ENCODE data around the gene COLGALT1. TPM values are rescaled to one million over a fixed set of nuclear protein-coding genes. Genes with fewer than 3 reads are reported as not detected.
"Not testable (repeated sequence)": the region's sequence is repeated elsewhere in the genome, so short reads cannot be mapped to it uniquely, and the experiment has no call there.

COLGALT1 gene
- total RNA-seq, result 10 to 100 TPM; 52.2 to 65.2 TPM

- Mint-ChIP-seq H3K4me1 (peaks cover 12% of the 10 kb centered on the region), H3K27ac (peak within 1 kb of the TSS; percentile 77), H3K36me3 (peaks cover 6% of the 10 kb centered on the region), H3K9me3 (ENCODE audit: low read depth) (no peaks in the 10 kb centered on the region), H3K27me3 (no peaks in the 10 kb centered on the region), H3K4me3 (peak within 1 kb of the TSS; percentile 78)
- CTCF ChIA-PET, result interaction anchor here (1.0 to 2.8 kb wide), 3 partner anchors 42 to 59 kb away, joined by 3 to 12 read pairs (median 4); no protein-coding TSS in a partner anchor
- ATAC-seq (peak; percentile 97), DNase-seq (peak; percentile 99)
These were observed at the start of gene COLGALT1 for GRCh38 chr19:17555480-17555928. Gene COLGALT1 (plus strand): TSS chr19:17555649. CDS start chr19:17555714, 65 bp downstream.

GRCh38 chr19:17506745-17507144 is 48.7 kb upstream of the COLGALT1 start:
- Mint-ChIP-seq H3K27ac (no peak overlapping the region), H3K36me3 (peaks cover 17% of the 10 kb centered on the region), H3K4me3 (no peak overlapping the region), H3K4me1 (peaks cover 23% of the 10 kb centered on the region), H3K9me3 (ENCODE audit: low read depth) (no peaks in the 10 kb centered on the region), H3K27me3 (no peaks in the 10 kb centered on the region)
- ATAC-seq (no peak), DNase-seq (no peak)
- CTCF ChIA-PET, result interaction anchor here (8.9 kb wide), 1 partner anchor 11 kb away, joined by 84 read pairs; no protein-coding TSS in a partner anchor

- CTCF ChIA-PET, result interaction anchor here (1.0 to 8.9 kb wide), 2 partner anchors 13 to 295 kb away, joined by 3 to 84 read pairs; no protein-coding TSS in a partner anchor
- not testable (repeated sequence) for DNase-seq; H3K4me3 Mint-ChIP-seq; H3K9me3 Mint-ChIP-seq (ENCODE audit: low read depth); ATAC-seq; H3K27me3 Mint-ChIP-seq
- peaks cover 17% of the 10 kb centered on the region for H3K36me3 Mint-ChIP-seq
- H3K4me1 Mint-ChIP-seq, result peaks cover 32% of the 10 kb centered on the region
- H3K27ac Mint-ChIP-seq, result peak overlapping the region; percentile 33
These were observed 46.9 kb upstream of the COLGALT1 start for GRCh38 chr19:17508558-17508933.

- Mint-ChIP-seq H3K27ac (peak overlapping the region; percentile 96), H3K27me3 (no peaks in the 10 kb centered on the region)
These were observed 45.0 kb upstream of the COLGALT1 start for GRCh38 chr19:17510220-17510993.

GRCh38 chr19:17511724-17512573 is 43.5 kb upstream of the COLGALT1 start:
- DNase-seq (peak; percentile 95), ATAC-seq (peak; percentile 76)
- Mint-ChIP-seq H3K36me3 (peaks cover 28% of the 10 kb centered on the region), H3K9me3 (ENCODE audit: low read depth) (no peaks in the 10 kb centered on the region), H3K4me1 (peaks cover 39% of the 10 kb centered on the region), H3K27ac (peak overlapping the region; percentile 96), H3K27me3 (no peaks in the 10 kb centered on the region), H3K4me3 (peak overlapping the region; percentile 95)
- CTCF ChIA-PET, result interaction anchor here (0.9 to 8.9 kb wide), 10 partner anchors 10 to 92 kb away, joined by 3 to 84 read pairs (median 4); partner anchors contain the start of genes MVB12A and TMEM221

More at GRCh38 chr19:17510220-17510993, 45.0 kb upstream of the COLGALT1 start:
- H3K4me3 Mint-ChIP-seq, result peak overlapping the region; percentile 95
- ATAC-seq (no peak), DNase-seq (no peak)
- H3K9me3 Mint-ChIP-seq (ENCODE audit: low read depth), result no peaks in the 10 kb centered on the region
- H3K36me3 Mint-ChIP-seq, result peaks cover 19% of the 10 kb centered on the region
- H3K4me1 Mint-ChIP-seq, result peaks cover 39% of the 10 kb centered on the region
- CTCF ChIA-PET, result interaction anchor here (0.7 to 8.9 kb wide), 14 partner anchors 8 to 920 kb away, joined by 3 to 84 read pairs (median 3); partner anchors contain the start of gene TMEM221

- Mint-ChIP-seq H3K4me1 (peaks cover 39% of the 10 kb centered on the region), H3K27ac (peak overlapping the region; percentile 96), H3K36me3 (peaks cover 34% of the 10 kb centered on the region), H3K27me3 (no peaks in the 10 kb centered on the region), H3K4me3 (peak overlapping the region; percentile 95), H3K9me3 (ENCODE audit: low read depth) (no peaks in the 10 kb centered on the region)
- ATAC-seq, result no peak
- no peak for DNase-seq
- CTCF ChIA-PET, result interaction anchor here (0.9 to 8.9 kb wide), 3 partner anchors 9 to 26 kb away, joined by 4 to 84 read pairs (median 4); no protein-coding TSS in a partner anchor
These were observed 42.9 kb upstream of the COLGALT1 start for GRCh38 chr19:17512574-17512939.

- DNase-seq (no peak), ATAC-seq (no peak)
- H3K4me3 Mint-ChIP-seq, result no peak overlapping the region
- no peak overlapping the region for H3K27ac Mint-ChIP-seq
- peaks cover 36% of the 10 kb centered on the region for H3K36me3 Mint-ChIP-seq
- H3K4me1 Mint-ChIP-seq, result peaks cover 19% of the 10 kb centered on the region
- no peaks in the 10 kb centered on the region for H3K27me3 Mint-ChIP-seq
- H3K9me3 Mint-ChIP-seq (ENCODE audit: low read depth), result no peaks in the 10 kb centered on the region
- CTCF ChIA-PET, result interaction anchor here (8.9 kb wide), 1 partner anchor 20 kb away, joined by 84 read pairs; no protein-coding TSS in a partner anchor
These were observed 39.9 kb upstream of the COLGALT1 start for GRCh38 chr19:17515408-17516149.

- H3K9me3 Mint-ChIP-seq (ENCODE audit: low read depth), result no peaks in the 10 kb centered on the region
- CTCF ChIA-PET, result interaction anchor here (1.2 to 1.9 kb wide), 2 partner anchors 21 to 933 kb away, joined by 3 to 7 read pairs; no protein-coding TSS in a partner anchor
- no peak overlapping the region for H3K27ac Mint-ChIP-seq
- H3K4me1 Mint-ChIP-seq, result peaks cover 17% of the 10 kb centered on the region
- no peak for ATAC-seq
- H3K27me3 Mint-ChIP-seq, result no peaks in the 10 kb centered on the region
- DNase-seq, result no peak
- H3K36me3 Mint-ChIP-seq, result peaks cover 36% of the 10 kb centered on the region
- H3K4me3 Mint-ChIP-seq, result no peak overlapping the region
These were observed 37.6 kb upstream of the COLGALT1 start for GRCh38 chr19:17517898-17518297.

- not testable (repeated sequence) for ATAC-seq; H3K27ac Mint-ChIP-seq; H3K9me3 Mint-ChIP-seq (ENCODE audit: low read depth); H3K27me3 Mint-ChIP-seq; DNase-seq; H3K4me3 Mint-ChIP-seq
- H3K4me1 Mint-ChIP-seq, result peaks cover 21% of the 10 kb centered on the region
- CTCF ChIA-PET, result interaction anchor here (0.6 to 1.9 kb wide), 4 partner anchors 22 to 932 kb away, joined by 3 to 7 read pairs (median 4); no protein-coding TSS in a partner anchor
- peaks cover 37% of the 10 kb centered on the region for H3K36me3 Mint-ChIP-seq
These were observed 36.8 kb upstream of the COLGALT1 start for GRCh38 chr19:17518654-17519053.

GRCh38 chr19:17519967-17520366 is 35.5 kb upstream of the COLGALT1 start:
- ATAC-seq, result no peak
- Mint-ChIP-seq H3K27ac (no peak overlapping the region), H3K27me3 (no peaks in the 10 kb centered on the region), H3K36me3 (peaks cover 37% of the 10 kb centered on the region), H3K9me3 (ENCODE audit: low read depth) (no peaks in the 10 kb centered on the region), H3K4me3 (no peak overlapping the region), H3K4me1 (peaks cover 24% of the 10 kb centered on the region)
- CTCF ChIA-PET, result interaction anchor here (1.0 kb wide), 1 partner anchor 24 kb away, joined by 3 read pairs; no protein-coding TSS in a partner anchor
- no peak for DNase-seq

- no peak for DNase-seq
- peaks cover 24% of the 10 kb centered on the region for H3K4me1 Mint-ChIP-seq
- no peak for ATAC-seq
- no peaks in the 10 kb centered on the region for H3K9me3 Mint-ChIP-seq (ENCODE audit: low read depth)
- no peak overlapping the region for H3K4me3 Mint-ChIP-seq
- CTCF ChIA-PET, result interaction anchor here (1.0 kb wide), 1 partner anchor 24 kb away, joined by 3 read pairs; no protein-coding TSS in a partner anchor
- peaks cover 3% of the 10 kb centered on the region for H3K27me3 Mint-ChIP-seq
- H3K27ac Mint-ChIP-seq, result no peak overlapping the region
- H3K36me3 Mint-ChIP-seq, result peaks cover 33% of the 10 kb centered on the region
These were observed 34.6 kb upstream of the COLGALT1 start for GRCh38 chr19:17520865-17521264.
